Stimulated activated CD8-positive, alpha-beta memory T cell treated with anti-CD3 and anti-CD28 coated beads, Interleukin-15, amount 100 ng/mL, for 48 hours (primary cell): ENCODE results near the gene C1QTNF5.

Source experiments
- DNase-seq, 2 donors: peaks; one replicate each; pipeline ENCODE4 v3.0.0-alpha.2; 2020; ENCODE audit warnings: low read depth in 2 of 2

The C1QTNF5 gene

GRCh38 chr11:119373059-119373920 is 32.6 kb upstream of the C1QTNF5 start:
- DNase-seq, result no peak

GRCh38 chr11:119372260-119373058 is 31.8 kb upstream of the C1QTNF5 start:
- DNase-seq, result no peak

- no peak for DNase-seq
These were observed 31.1 kb upstream of the C1QTNF5 start for GRCh38 chr11:119371778-119372182.

GRCh38 chr11:119371067-119371601 is 30.5 kb upstream of the C1QTNF5 start:
- no peak for DNase-seq

- no peak for DNase-seq
These were observed 29.9 kb upstream of the C1QTNF5 start for GRCh38 chr11:119370486-119371046.

- DNase-seq, result no peak
These were observed 28.6 kb upstream of the C1QTNF5 start for GRCh38 chr11:119369132-119369925.

- DNase-seq, result no peak
These were observed 27.7 kb upstream of the C1QTNF5 start for GRCh38 chr11:119368121-119369034.

- no peak for DNase-seq
These were observed 27.0 kb upstream of the C1QTNF5 start for GRCh38 chr11:119367661-119368120.

- no peak for DNase-seq
These were observed 26.3 kb upstream of the C1QTNF5 start for GRCh38 chr11:119366690-119367620.

- DNase-seq, result no peak
These were observed 24.4 kb upstream of the C1QTNF5 start for GRCh38 chr11:119365071-119365591.

GRCh38 chr11:119363851-119364590 is 23.3 kb upstream of the C1QTNF5 start:
- DNase-seq, result peak; percentile 34 to 39

- no peak for DNase-seq
These were observed 22.6 kb upstream of the C1QTNF5 start for GRCh38 chr11:119363081-119363850.

- no peak for DNase-seq
These were observed 22.0 kb upstream of the C1QTNF5 start for GRCh38 chr11:119362741-119363080.

GRCh38 chr11:119361941-119362725 is 21.4 kb upstream of the C1QTNF5 start:
- no peak for DNase-seq

- DNase-seq, result peak in 1 of 2 donors; percentile 70
These were observed 20.5 kb upstream of the C1QTNF5 start for GRCh38 chr11:119361056-119361787.
